GM12878 (cell line): ENCODE data around the gene GRIK1. TPM values are rescaled to one million over a fixed set of nuclear protein-coding genes. Genes with fewer than 3 reads are reported as not detected.

Experiments
- ATAC-seq: fragments of 200-7000 bp; cut with Tn5 transposase; 3 replicates; pipeline ENCODE4 v1.9.1; 2020; ENCODE audit warnings: mild to moderate bottlenecking, moderate library complexity
- BruUV-seq: library from RNA; stranded (reverse); fragments of 400-500 nt; replicated peaks from 2 replicates; lab custom pipeline; 2021; lab: Mats Ljungman, UMichigan
- CTCF ChIA-PET: fragments of 300-600 bp; sonication (Branson Sonifier 250); formaldehyde crosslinking; extraction: SDS; loops from one replicate; lab custom pipeline; 2021; ENCODE audit warnings: inconsistent platforms; lab: Yijun Ruan, JAX
- POLR2A ChIA-PET: fragments of 350-600 bp; formaldehyde crosslinking; extraction: SDS; loops from one replicate; lab custom pipeline; 2021; ENCODE audit warnings: inconsistent platforms; lab: Charles Lee
- RAD21 ChIA-PET: fragments of 300-600 bp; sonication (Branson Sonifier 250); formaldehyde crosslinking; loops from one replicate; lab custom pipeline; 2023; ENCODE audit warnings: antibody characterized with exemption; ENCODE audit not compliant: unreplicated experiment; lab: Charles Lee
- SMC1A ChIA-PET: fragments of 300-600 bp; sonication (Branson Sonifier 250); formaldehyde crosslinking; loops from one replicate; lab custom pipeline; 2023; ENCODE audit not compliant: unreplicated experiment, uncharacterized antibody; lab: Charles Lee
- DNase-seq: peaks from one replicate; pipeline ENCODE4 v3.0.0-alpha.2; 2011; ENCODE audit warnings: low read depth, low spot score
- FAIRE-seq: peaks from 3 replicates; lab custom pipeline; 2011; peaks lifted over from hg19 to GRCh38; lab: Jason Lieb, UNC
- H2AFZ ChIP-seq: 2 replicates; pipeline ENCODE4 v1.6.0; 2011; ENCODE audit warnings: low read depth, low read length, control low read depth; ENCODE audit not compliant: control insufficient read depth
- H3K27ac ChIP-seq: 2 replicates; pipeline ENCODE4 v1.5.1; 2011; ENCODE audit warnings: control low read depth; ENCODE audit not compliant: control insufficient read depth, insufficient read depth
- H3K27me3 ChIP-seq, 2 experiments: replicated peaks in 1 of 2; 2 replicates each; pipeline versions ENCODE4 v1.6.0 to v1.6.1; 2011; ENCODE audit warnings: low read length in 1 of 2; ENCODE audit not compliant: control insufficient read depth in 2 of 2, insufficient read depth in 2 of 2
- H3K36me3 ChIP-seq, 2 experiments: 2 replicates each; pipeline ENCODE4 v1.5.1; 2011; ENCODE audit warnings: low read length in 1 of 2; ENCODE audit not compliant: control insufficient read depth in 2 of 2, insufficient read depth in 2 of 2
- H3K4me1 ChIP-seq: 2 replicates; pipeline ENCODE4 v1.6.1; 2011; ENCODE audit warnings: mild to moderate bottlenecking, low read length, moderate library complexity, mixed read lengths; ENCODE audit not compliant: control insufficient read depth, insufficient read depth
- H3K4me2 ChIP-seq: 2 replicates; pipeline ENCODE4 v1.6.0; 2011; ENCODE audit warnings: control low read depth; ENCODE audit not compliant: control insufficient read depth, insufficient read depth
- H3K4me3 ChIP-seq: fragments of 200-600 bp; sonication (generic); 2 replicates; pipeline ENCODE4 v1.5.1; 2016
- H3K79me2 ChIP-seq: 2 replicates; pipeline ENCODE4 v1.6.0; 2011; ENCODE audit warnings: low read length; ENCODE audit not compliant: control insufficient read depth, insufficient read depth
- H3K9ac ChIP-seq: 2 replicates; pipeline ENCODE4 v1.8.0; 2011; ENCODE audit warnings: low read length, control low read depth, mixed read lengths; ENCODE audit not compliant: control insufficient read depth, insufficient read depth
- H3K9me3 ChIP-seq: replicated peaks from 3 replicates; pipeline ENCODE4 v1.5.1; 2011; ENCODE audit warnings: mild to moderate bottlenecking, low read length; ENCODE audit not compliant: control insufficient read depth, insufficient read depth
- H4K20me1 ChIP-seq: 2 replicates; pipeline ENCODE4 v1.6.0; 2011; ENCODE audit not compliant: control insufficient read depth, insufficient read depth
- CREM ChIP-seq: IDR thresholded peaks from 2 replicates; pipeline ENCODE4 v1.6.1; 2014; ENCODE audit warnings: antibody characterized with exemption, low read depth
- DPF2 ChIP-seq: fragments of 450-650 bp; IDR thresholded peaks from 2 replicates; pipeline ENCODE4 v1.6.1; 2017; ENCODE audit warnings: mild to moderate bottlenecking
- FOS ChIP-seq: IDR thresholded peaks from 3 replicates; pipeline ENCODE4 v1.6.1; 2011; ENCODE audit warnings: borderline replicate concordance; ENCODE audit not compliant: insufficient read length; ENCODE audit errors: extremely low read depth
- FOXM1 ChIP-seq: IDR thresholded peaks from 2 replicates; pipeline ENCODE4 v1.6.1; 2012; ENCODE audit warnings: low read depth, mild to moderate bottlenecking, inconsistent platforms, low read length, moderate library complexity
- HSF1 ChIP-seq: fragments of 150-350 bp; IDR thresholded peaks from 2 replicates; pipeline ENCODE4 v1.6.1; 2014; ENCODE audit warnings: mild to moderate bottlenecking, low read depth, low read length
- IKZF1 ChIP-seq: fragments of 450-650 bp; conservative IDR thresholded peaks from 2 replicates; pipeline ENCODE4 v1.6.1; 2017; ENCODE audit warnings: antibody characterized with exemption, mild to moderate bottlenecking
- IRF3 ChIP-seq: fragments of 450-650 bp; IDR thresholded peaks from 2 replicates; pipeline ENCODE4 v1.6.1; 2014; ENCODE audit warnings: mild to moderate bottlenecking
- NR2C2 ChIP-seq: IDR thresholded peaks from 2 replicates; pipeline ENCODE4 v1.6.1; 2011; ENCODE audit warnings: borderline replicate concordance, low read depth; ENCODE audit not compliant: control insufficient read depth, insufficient read length
- NR2F1 ChIP-seq: fragments of 450-650 bp; conservative IDR thresholded peaks from 2 replicates; pipeline ENCODE4 v1.6.1; 2017; ENCODE audit warnings: mild to moderate bottlenecking
- RELA ChIP-seq: fragments of 450-650 bp; IDR thresholded peaks from 2 replicates; pipeline ENCODE4 v1.8.0; 2014; ENCODE audit warnings: borderline replicate concordance; ENCODE audit not compliant: partially characterized antibody
- TCF7 ChIP-seq: IDR thresholded peaks from 2 replicates; pipeline ENCODE4 v1.6.1; 2014; ENCODE audit warnings: antibody characterized with exemption, borderline replicate concordance
- WRNIP1 ChIP-seq: IDR thresholded peaks from 2 replicates; pipeline ENCODE4 v1.6.1; 2011; ENCODE audit warnings: low read depth, low read length, improper control_type of control experiment, borderline replicate concordance
- ZNF207 ChIP-seq: fragments of 450-650 bp; IDR thresholded peaks from 2 replicates; pipeline ENCODE4 v1.6.1; 2014; ENCODE audit warnings: antibody characterized with exemption, mild to moderate bottlenecking, borderline replicate concordance
- ZSCAN29 ChIP-seq: fragments of 450-650 bp; IDR thresholded peaks from 2 replicates; pipeline ENCODE4 v1.6.1; 2017; ENCODE audit warnings: mild to moderate bottlenecking, moderate library complexity
- WGBS: methylation state at CpG from one replicate; pipeline ENCODE4 v1.1.6; 2016; ENCODE audit warnings: low lambda C conversion rate; ENCODE audit not compliant: insufficient replicate concordance, insufficient coverage; ENCODE audit errors: missing lambda C conversion rate; 5-methylcytosine and 5-hydroxymethylcytosine counted together
- in situ Hi-C: fragments of 300-500 bp; cut with MboI; formaldehyde crosslinking; loops from 9 replicates; pipeline ENCODE4 v1.14.3; 2018; ENCODE audit warnings: mixed read lengths
- intact Hi-C: fragments of 100-400 bp; cut with micrococcal nuclease; formaldehyde crosslinking; loops from one replicate; pipeline ENCODE4 v1.14.2; 2022; ENCODE audit not compliant: unreplicated experiment
- polyA plus RNA-seq, 11 experiments: library from polyadenylated mRNA; depleted of rRNA in 4 of 11; unstranded in 6 of 11; stranded (reverse) in 5 of 11; fragments of >200 nt; fragmentation: Nextera tagmentation in 4 of 11; fragmentation: Illumina TruSeq in 1 of 11; extraction: Ambion mirVana in 4 of 11; extraction: Trizol in 1 of 11; gene quantifications; 1 replicate in 1 of 11; 2 replicates in 10 of 11; pipeline versions ENCODE4 v1.2.1 to v1.2.3, GENCODE V29; 2011 to 2016; ENCODE audit warnings: inconsistent platforms in 2 of 11, missing spikeins in 2 of 11, low read depth in 1 of 11
- total RNA-seq, 4 experiments: library from RNA; depleted of rRNA in 3 of 4; stranded (reverse); fragments of >200 nt in 3 of 4; fragmentation: Illumina TruSeq in 1 of 4; extraction: Trizol in 1 of 4; gene quantifications; 2 replicates each; pipeline versions ENCODE4 v1.2.1 to v1.2.3, GENCODE V29; 2013 to 2021
- TF ChIP-seq, protein P1 (sequence below): fragments of 450-650 bp; conservative IDR thresholded peaks from 2 replicates; pipeline ENCODE4 v1.6.1; 2017; ENCODE audit warnings: mild to moderate bottlenecking, moderate library complexity
- TF ChIP-seq, protein P2 (sequence below): fragments of 450-650 bp; IDR thresholded peaks from 2 replicates; pipeline ENCODE4 v1.6.1; 2018; ENCODE audit warnings: mild to moderate bottlenecking, low read depth, moderate library complexity; ENCODE audit not compliant: partially characterized antibody

The GRIK1 gene
- total and polyA plus RNA-seq, 10 of the 15 experiments (the other 5 are each of a cell fraction or from before 2014, with no cell fraction given): 0.05 to 0.13 (median 0.09) TPM; not detected in 7

- no TSS peak for BruUV-seq
- CTCF ChIA-PET: no interaction called here
- H2AFZ ChIP-seq: no peak overlapping the region
Observed at GRCh38 chr21:29677326-29677725, 262.5 kb downstream of the GRIK1 start.

More at GRCh38 chr21:29677326-29677725, 262.5 kb downstream of the GRIK1 start:
- Histone ChIP-seq H3K27ac (no peak overlapping the region), H3K36me3 (no peaks in the 10 kb centered on the region), H3K27me3 (no peaks in the 10 kb centered on the region), H3K4me2 (no peak overlapping the region), H3K79me2 (no peaks in the 10 kb centered on the region), H3K4me3 (no peak overlapping the region), H3K9me3 (no peaks in the 10 kb centered on the region), H3K9ac (no peak overlapping the region), H3K4me1 (no peaks in the 10 kb centered on the region), H4K20me1 (no peaks in the 10 kb centered on the region)
- FAIRE-seq (no peak), ATAC-seq (no peak), DNase-seq (no peak)
- intact Hi-C loops (no loop called here), in situ Hi-C loops (no loop called here)
- ChIA-PET RAD21 (no interaction called here), SMC1A (no interaction called here), POLR2A (no interaction called here)
- WGBS: 3% methylated on average over 4 of the region's 4 CpGs
- no peak for TF ChIP-seq TCF7
- no peak for TF ChIP-seq DPF2
- TF ChIP-seq, protein P1, sequence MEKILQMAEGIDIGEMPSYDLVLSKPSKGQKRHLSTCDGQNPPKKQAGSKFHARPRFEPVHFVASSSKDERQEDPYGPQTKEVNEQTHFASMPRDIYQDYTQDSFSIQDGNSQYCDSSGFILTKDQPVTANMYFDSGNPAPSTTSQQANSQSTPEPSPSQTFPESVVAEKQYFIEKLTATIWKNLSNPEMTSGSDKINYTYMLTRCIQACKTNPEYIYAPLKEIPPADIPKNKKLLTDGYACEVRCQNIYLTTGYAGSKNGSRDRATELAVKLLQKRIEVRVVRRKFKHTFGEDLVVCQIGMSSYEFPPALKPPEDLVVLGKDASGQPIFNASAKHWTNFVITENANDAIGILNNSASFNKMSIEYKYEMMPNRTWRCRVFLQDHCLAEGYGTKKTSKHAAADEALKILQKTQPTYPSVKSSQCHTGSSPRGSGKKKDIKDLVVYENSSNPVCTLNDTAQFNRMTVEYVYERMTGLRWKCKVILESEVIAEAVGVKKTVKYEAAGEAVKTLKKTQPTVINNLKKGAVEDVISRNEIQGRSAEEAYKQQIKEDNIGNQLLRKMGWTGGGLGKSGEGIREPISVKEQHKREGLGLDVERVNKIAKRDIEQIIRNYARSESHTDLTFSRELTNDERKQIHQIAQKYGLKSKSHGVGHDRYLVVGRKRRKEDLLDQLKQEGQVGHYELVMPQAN: no peak
- TF ChIP-seq CREM: no peak
- no peak for TF ChIP-seq WRNIP1
- no peak for TF ChIP-seq IRF3
- no peak for TF ChIP-seq NR2C2
- no peak for TF ChIP-seq ZNF207
- no peak for TF ChIP-seq NR2F1
- TF ChIP-seq RELA: no peak
- TF ChIP-seq IKZF1: no peak
- TF ChIP-seq ZSCAN29: no peak
- TF ChIP-seq FOXM1: no peak
- no peak for TF ChIP-seq FOS
- no peak for TF ChIP-seq HSF1
- TF ChIP-seq, protein P2, sequence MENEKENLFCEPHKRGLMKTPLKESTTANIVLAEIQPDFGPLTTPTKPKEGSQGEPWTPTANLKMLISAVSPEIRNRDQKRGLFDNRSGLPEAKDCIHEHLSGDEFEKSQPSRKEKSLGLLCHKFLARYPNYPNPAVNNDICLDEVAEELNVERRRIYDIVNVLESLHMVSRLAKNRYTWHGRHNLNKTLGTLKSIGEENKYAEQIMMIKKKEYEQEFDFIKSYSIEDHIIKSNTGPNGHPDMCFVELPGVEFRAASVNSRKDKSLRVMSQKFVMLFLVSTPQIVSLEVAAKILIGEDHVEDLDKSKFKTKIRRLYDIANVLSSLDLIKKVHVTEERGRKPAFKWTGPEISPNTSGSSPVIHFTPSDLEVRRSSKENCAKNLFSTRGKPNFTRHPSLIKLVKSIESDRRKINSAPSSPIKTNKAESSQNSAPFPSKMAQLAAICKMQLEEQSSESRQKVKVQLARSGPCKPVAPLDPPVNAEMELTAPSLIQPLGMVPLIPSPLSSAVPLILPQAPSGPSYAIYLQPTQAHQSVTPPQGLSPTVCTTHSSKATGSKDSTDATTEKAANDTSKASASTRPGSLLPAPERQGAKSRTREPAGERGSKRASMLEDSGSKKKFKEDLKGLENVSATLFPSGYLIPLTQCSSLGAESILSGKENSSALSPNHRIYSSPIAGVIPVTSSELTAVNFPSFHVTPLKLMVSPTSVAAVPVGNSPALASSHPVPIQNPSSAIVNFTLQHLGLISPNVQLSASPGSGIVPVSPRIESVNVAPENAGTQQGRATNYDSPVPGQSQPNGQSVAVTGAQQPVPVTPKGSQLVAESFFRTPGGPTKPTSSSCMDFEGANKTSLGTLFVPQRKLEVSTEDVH: no peak
